GM21526 (cell line): ENCODE data around the gene ADCY7.

ENCODE experiments used
- ATAC-seq: cut with Tn5 transposase; IDR thresholded peaks from one replicate; pipeline ENCODE4 v1.9.1; 2021; ENCODE audit warnings: moderate library complexity; ENCODE audit not compliant: unreplicated experiment, low FRiP score

The ADCY7 gene

GRCh38 chr16:50279504-50279865 lies 13.1 kb downstream of the ADCY7 start:
- ATAC-seq: no peak

- ATAC-seq: no peak
Measured at GRCh38 chr16:50280932-50281331, 14.6 kb downstream of the ADCY7 start.

- no peak for ATAC-seq
Measured at GRCh38 chr16:50281391-50282009, 15.1 kb downstream of the ADCY7 start.

- peak; percentile 89 for ATAC-seq
Measured at GRCh38 chr16:50282010-50282538, 15.7 kb downstream of the ADCY7 start.

- ATAC-seq: no peak
Measured at GRCh38 chr16:50282955-50283631, 16.7 kb downstream of the ADCY7 start.

- ATAC-seq: no peak
Measured at GRCh38 chr16:50284131-50284911, 18.0 kb downstream of the ADCY7 start.

GRCh38 chr16:50285406-50286003 lies 19.2 kb downstream of the ADCY7 start:
- ATAC-seq: no peak

GRCh38 chr16:50286681-50287080 lies 20.3 kb downstream of the ADCY7 start:
- ATAC-seq: no peak

- no peak for ATAC-seq
Measured at GRCh38 chr16:50288026-50288425, 21.7 kb downstream of the ADCY7 start.

GRCh38 chr16:50288920-50289319 lies 22.6 kb downstream of the ADCY7 start:
- no peak for ATAC-seq

GRCh38 chr16:50289950-50290764 lies 23.8 kb downstream of the ADCY7 start:
- no peak for ATAC-seq

GRCh38 chr16:50290856-50291255 lies 24.5 kb downstream of the ADCY7 start:
- ATAC-seq: no peak

GRCh38 chr16:50291719-50292565 lies 25.6 kb downstream of the ADCY7 start:
- ATAC-seq: no peak

GRCh38 chr16:50292566-50292948 lies 26.2 kb downstream of the ADCY7 start:
- ATAC-seq: no peak

GRCh38 chr16:50293041-50293783 lies 26.9 kb downstream of the ADCY7 start:
- ATAC-seq: no peak

- no peak for ATAC-seq
Measured at GRCh38 chr16:50293994-50294855, 27.9 kb downstream of the ADCY7 start.

- no peak for ATAC-seq
Measured at GRCh38 chr16:50294955-50295354, 28.6 kb downstream of the ADCY7 start.
